Lung (tissue), 12 donors: Measurements from ENCODE around the gene ARFIP1. TPM values are rescaled to one million over a fixed set of nuclear protein-coding genes. Genes with fewer than 3 reads are reported as not detected.
"Not testable (repeated sequence)": the region's sequence is repeated elsewhere in the genome, so short reads cannot be mapped to it uniquely, and the experiment has no call there.

Experiments used
- ATAC-seq: fragments of 200-7000 bp; cut with Tn5 transposase; one replicate; pipeline ENCODE4 v1.9.1; 2020; ENCODE audit warnings: moderate number of reproducible peaks; ENCODE audit not compliant: insufficient read depth, low FRiP score
- DNase-seq, 3 donors: peaks; one replicate each; pipeline ENCODE4 v3.0.0-alpha.2; 2013 to 2017
- H3K27ac ChIP-seq, 2 donors: one replicate each; pipeline ENCODE4 v1.5.1; 2013; ENCODE audit warnings: mild to moderate bottlenecking in 2 of 2, moderate library complexity in 2 of 2, control low read depth in 1 of 2, inconsistent platforms in 1 of 2, low read depth in 1 of 2, low read length in 1 of 2
- H3K27me3 ChIP-seq, 3 donors: one replicate each; pipeline ENCODE4 v1.5.1; 2013; ENCODE audit warnings: low read length in 2 of 3; ENCODE audit not compliant: control insufficient read depth in 3 of 3, insufficient read depth in 3 of 3
- H3K36me3 ChIP-seq, 4 donors: one replicate each; pipeline ENCODE4 v1.5.1; 2013; ENCODE audit warnings: low read length in 4 of 4, mild to moderate bottlenecking in 1 of 4, moderate library complexity in 1 of 4; ENCODE audit not compliant: control insufficient read depth in 4 of 4, insufficient read depth in 4 of 4
- H3K4me1 ChIP-seq, 5 donors: one replicate each; pipeline ENCODE4 v1.5.1; 2013; ENCODE audit warnings: low read length in 5 of 5, mild to moderate bottlenecking in 2 of 5, moderate library complexity in 1 of 5; ENCODE audit not compliant: control insufficient read depth in 5 of 5, insufficient read depth in 5 of 5
- H3K4me3 ChIP-seq: one replicate; pipeline ENCODE4 v1.5.1; 2013; ENCODE audit warnings: mild to moderate bottlenecking, control low read depth, moderate library complexity
- H3K9ac ChIP-seq, 2 donors: one replicate each; pipeline ENCODE4 v1.5.1; 2013; ENCODE audit warnings: low read length in 2 of 2, control low read depth in 1 of 2; ENCODE audit not compliant: insufficient read depth in 1 of 2
- H3K9me3 ChIP-seq, 4 donors: one replicate each; pipeline ENCODE4 v1.5.1; 2013; ENCODE audit warnings: low read length in 3 of 4, mild to moderate bottlenecking in 1 of 4, moderate library complexity in 1 of 4; ENCODE audit not compliant: control insufficient read depth in 4 of 4, insufficient read depth in 3 of 4
- WGBS, 2 donors: extraction: QIAGEN DNeasy Blood & Tissue Kit; methylation state at CpG; one replicate each; pipeline ENCODE4 v1.1.7; 2013; 5-methylcytosine and 5-hydroxymethylcytosine counted together
- polyA plus RNA-seq, 2 donors: library from polyadenylated mRNA; stranded (reverse); fragments of 200-250 nt; gene quantifications; one replicate each; pipeline ENCODE4 v1.2.1, GENCODE V29; 2013
- total RNA-seq, 2 donors: library from RNA; depleted of rRNA in 1 of 2; stranded (reverse); fragments of >200 nt in 1 of 2; gene quantifications; one replicate each; pipeline ENCODE4 v1.2.1, GENCODE V29; 2014 to 2021
- TF ChIP-seq, protein P1 (sequence below): IDR thresholded peaks from 2 replicates; pipeline ENCODE4 v1.5.1; 2012; ENCODE audit warnings: mild to moderate bottlenecking; ENCODE audit errors: control extremely low read depth, extremely low read depth
- donor health status: control.
- donor health status: control.
- donor health status: Bipolar disorder and iron deficiency.
- donor health status: healthy.
- donor health status: DM: yes; HTN: yes; CAD: no.

ARFIP1 gene
- total and polyA plus RNA-seq, 4 donors, result 20.9 to 65.8 (median 25.1) TPM

- Histone ChIP-seq H3K4me1 (peaks cover 0 to 3% (median 0%) of the 10 kb centered on the region in 5 donors), H3K27ac (no peak overlapping the region), H3K4me3 (no peak overlapping the region), H3K36me3 (peaks cover 0 to 4% (median 2%) of the 10 kb centered on the region in 4 donors), H3K9ac (no peak overlapping the region), H3K27me3 (no peaks in the 10 kb centered on the region), H3K9me3 (no peaks in the 10 kb centered on the region)
- WGBS, 2 donors, result 66 to 90% methylated on average over 2 of the region's 2 CpGs
- TF ChIP-seq, protein P1, sequence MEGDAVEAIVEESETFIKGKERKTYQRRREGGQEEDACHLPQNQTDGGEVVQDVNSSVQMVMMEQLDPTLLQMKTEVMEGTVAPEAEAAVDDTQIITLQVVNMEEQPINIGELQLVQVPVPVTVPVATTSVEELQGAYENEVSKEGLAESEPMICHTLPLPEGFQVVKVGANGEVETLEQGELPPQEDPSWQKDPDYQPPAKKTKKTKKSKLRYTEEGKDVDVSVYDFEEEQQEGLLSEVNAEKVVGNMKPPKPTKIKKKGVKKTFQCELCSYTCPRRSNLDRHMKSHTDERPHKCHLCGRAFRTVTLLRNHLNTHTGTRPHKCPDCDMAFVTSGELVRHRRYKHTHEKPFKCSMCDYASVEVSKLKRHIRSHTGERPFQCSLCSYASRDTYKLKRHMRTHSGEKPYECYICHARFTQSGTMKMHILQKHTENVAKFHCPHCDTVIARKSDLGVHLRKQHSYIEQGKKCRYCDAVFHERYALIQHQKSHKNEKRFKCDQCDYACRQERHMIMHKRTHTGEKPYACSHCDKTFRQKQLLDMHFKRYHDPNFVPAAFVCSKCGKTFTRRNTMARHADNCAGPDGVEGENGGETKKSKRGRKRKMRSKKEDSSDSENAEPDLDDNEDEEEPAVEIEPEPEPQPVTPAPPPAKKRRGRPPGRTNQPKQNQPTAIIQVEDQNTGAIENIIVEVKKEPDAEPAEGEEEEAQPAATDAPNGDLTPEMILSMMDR, result no peak
- ATAC-seq, result no peak
- DNase-seq, result no peak
These were observed 84.6 kb downstream of the ARFIP1 start for GRCh38 chr4:152864361-152864760.

- ATAC-seq, H3K4me1 ChIP-seq, H3K9me3 ChIP-seq, DNase-seq, H3K27ac ChIP-seq, H3K36me3 ChIP-seq, H3K27me3 ChIP-seq, H3K4me3 ChIP-seq, H3K9ac ChIP-seq: not testable (repeated sequence)
- 95 to 99% methylated on average over 21 to 42 of the region's 44 CpGs for WGBS, 2 donors
These were observed 86.8 kb downstream of the ARFIP1 start for GRCh38 chr4:152866432-152866993.

DNA sequence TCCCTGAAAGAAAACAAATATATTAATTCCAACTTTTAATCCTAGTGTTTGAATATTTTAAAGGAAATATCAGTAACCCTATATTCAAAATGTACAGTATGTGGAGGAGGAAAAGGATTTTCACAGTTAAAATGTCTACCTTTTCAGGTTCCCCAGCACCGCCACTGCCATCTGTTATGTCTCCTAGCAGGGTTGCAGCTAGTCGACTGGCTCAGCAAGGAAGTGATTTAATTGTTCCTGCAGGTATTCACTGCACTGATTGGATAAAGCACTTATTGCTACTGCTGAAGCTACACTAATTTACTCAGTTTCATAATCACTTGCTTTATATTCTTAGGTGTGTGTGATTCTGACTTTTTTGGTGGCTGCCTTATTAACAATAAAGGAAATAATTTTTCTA is 90.9 kb downstream of the ARFIP1 start:
- no peaks in the 10 kb centered on the region for H3K4me1 ChIP-seq
- TF ChIP-seq, protein P1, result no peak
- no peak overlapping the region for H3K27ac ChIP-seq
- ATAC-seq (no peak), DNase-seq (no peak)
- H3K9ac ChIP-seq, result no peak overlapping the region
- no peaks in the 10 kb centered on the region for H3K9me3 ChIP-seq
- H3K4me3 ChIP-seq, result no peak overlapping the region
- WGBS, 2 donors, result 77 to 79% methylated on average over 2 of the region's 2 CpGs
- H3K36me3 ChIP-seq, result peaks cover 0 to 5% (median 3%) of the 10 kb centered on the region in 4 donors
- H3K27me3 ChIP-seq, result no peaks in the 10 kb centered on the region

DNA sequence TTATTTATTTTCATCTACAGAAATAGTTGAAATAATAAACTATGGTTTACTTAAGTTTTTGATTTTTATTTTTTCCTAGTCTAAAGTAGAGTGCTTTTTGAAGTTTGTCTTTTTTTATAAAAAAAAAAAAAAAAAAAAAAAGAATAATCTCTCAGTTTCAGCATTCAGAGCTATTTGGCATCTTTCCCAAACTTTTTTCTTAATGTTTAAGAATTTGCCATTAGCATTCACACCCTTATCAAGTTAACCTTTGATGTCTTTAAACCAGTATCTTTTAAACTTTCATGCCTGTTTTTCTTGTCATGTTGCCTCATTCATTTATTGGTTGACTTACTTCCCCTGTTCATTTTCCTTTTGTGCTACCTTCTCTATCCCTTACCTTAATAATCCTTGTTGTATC is 95.5 kb downstream of the ARFIP1 start:
- H3K36me3 ChIP-seq, result peaks cover 0 to 7% (median 3%) of the 10 kb centered on the region in 4 donors
- peaks cover 0 to under 1% (median 0%) of the 10 kb centered on the region in 5 donors for H3K4me1 ChIP-seq
- no peaks in the 10 kb centered on the region for H3K9me3 ChIP-seq
- H3K9ac ChIP-seq, result no peak overlapping the region
- TF ChIP-seq, protein P1, result no peak
- H3K27me3 ChIP-seq, result no peaks in the 10 kb centered on the region
- no peak overlapping the region for H3K4me3 ChIP-seq
- H3K27ac ChIP-seq, result no peak overlapping the region
- ATAC-seq, result no peak
- peak in 1 of 3 donors; percentile 15 for DNase-seq
